ENCODE results near the gene HELB. TPM values are rescaled to one million over a fixed set of nuclear protein-coding genes. Genes with fewer than 3 reads are reported as not detected.

The HELB gene
- total RNA-seq, 1 experiment from 2014 or later = 10.0 TPM

GRCh38 chr12:66331016-66331415 is 28.7 kb downstream of the HELB start:
- no peak overlapping the region for H3K27ac ChIP-seq
- no peaks in the 10 kb centered on the region for H4K20me1 ChIP-seq (ENCODE audit: insufficient read depth)
- no peak overlapping the region for H3K4me3 ChIP-seq
- intact Hi-C loops (cut with micrococcal nuclease; ENCODE audit: unreplicated experiment) = no loop called here
- no peaks in the 10 kb centered on the region for H3K9me3 ChIP-seq (ENCODE audit: insufficient read depth, low read depth)
- BruUV-seq (replicated peaks) = no TSS peak
- no peaks in the 10 kb centered on the region for H3K4me1 ChIP-seq (replicated peaks; ENCODE audit: insufficient read depth)
- no peaks in the 10 kb centered on the region for H3K79me2 ChIP-seq (ENCODE audit: low read depth)
- no peaks in the 10 kb centered on the region for H3K27me3 ChIP-seq (ENCODE audit: insufficient read depth, low read depth)
- H3K36me3 ChIP-seq (ENCODE audit: low read depth) = no peaks in the 10 kb centered on the region
- no peaks in the 10 kb centered on the region for H3F3A ChIP-seq (ENCODE audit: insufficient read depth, low read depth)
- no peak overlapping the region for H2AFZ ChIP-seq
- no peak overlapping the region for H3K4me2 ChIP-seq
- no peak for TF ChIP-seq CTCF (conservative IDR thresholded peaks at IDR 0.05)
- TF ChIP-seq EZH2 (IDR thresholded peaks at IDR 0.05; ENCODE audit: low read depth) = no peak
- H3K9me2 ChIP-seq (ENCODE audit: insufficient read depth) = peaks cover 4% of the 10 kb centered on the region; the same call in 1 of the 2 replicates
- DNase-seq = no peak
- ChIA-PET POLR2A (ENCODE audit: unreplicated experiment) (no interaction called here), CTCF (no interaction called here)

GRCh38 chr12:66331814-66332213 is 29.5 kb downstream of the HELB start:
- Histone ChIP-seq H3K4me1 (replicated peaks; ENCODE audit: insufficient read depth) (no peaks in the 10 kb centered on the region), H3K4me3 (no peak overlapping the region), H3F3A (ENCODE audit: insufficient read depth, low read depth) (no peaks in the 10 kb centered on the region), H3K27ac (no peak overlapping the region), H3K4me2 (no peak overlapping the region), H3K36me3 (ENCODE audit: low read depth) (no peaks in the 10 kb centered on the region), H3K27me3 (ENCODE audit: insufficient read depth, low read depth) (no peaks in the 10 kb centered on the region), H3K9me2 (ENCODE audit: insufficient read depth) (peaks cover 4% of the 10 kb centered on the region; the same call in 1 of the 2 replicates), H3K79me2 (ENCODE audit: low read depth) (no peaks in the 10 kb centered on the region), H4K20me1 (ENCODE audit: insufficient read depth) (no peaks in the 10 kb centered on the region), H3K9me3 (ENCODE audit: insufficient read depth, low read depth) (no peaks in the 10 kb centered on the region), H2AFZ (no peak overlapping the region)
- ChIA-PET POLR2A (ENCODE audit: unreplicated experiment) (no interaction called here), CTCF (no interaction called here)
- BruUV-seq (replicated peaks) = no TSS peak
- no peak for DNase-seq
- intact Hi-C loops (cut with micrococcal nuclease; ENCODE audit: unreplicated experiment) = no loop called here
- TF ChIP-seq EZH2 (IDR thresholded peaks at IDR 0.05; ENCODE audit: low read depth) (no peak), CTCF (conservative IDR thresholded peaks at IDR 0.05) (no peak)

GRCh38 chr12:66335746-66336145 is 33.5 kb downstream of the HELB start:
- Histone ChIP-seq H4K20me1 (ENCODE audit: insufficient read depth) (no peaks in the 10 kb centered on the region), H3K27me3 (ENCODE audit: insufficient read depth, low read depth) (no peaks in the 10 kb centered on the region), H3K4me2 (no peak overlapping the region), H3K4me3 (no peak overlapping the region), H3K9me2 (ENCODE audit: insufficient read depth) (no peaks in the 10 kb centered on the region), H2AFZ (no peak overlapping the region), H3K27ac (no peak overlapping the region), H3K36me3 (ENCODE audit: low read depth) (no peaks in the 10 kb centered on the region), H3K4me1 (replicated peaks; ENCODE audit: insufficient read depth) (no peaks in the 10 kb centered on the region), H3K9me3 (ENCODE audit: insufficient read depth, low read depth) (no peaks in the 10 kb centered on the region), H3K79me2 (ENCODE audit: low read depth) (no peaks in the 10 kb centered on the region), H3F3A (ENCODE audit: insufficient read depth, low read depth) (no peaks in the 10 kb centered on the region)
- intact Hi-C loops (cut with micrococcal nuclease; ENCODE audit: unreplicated experiment) = no loop called here
- no TSS peak for BruUV-seq (replicated peaks)
- POLR2A ChIA-PET (ENCODE audit: unreplicated experiment) = no interaction called here
- TF ChIP-seq CTCF (conservative IDR thresholded peaks at IDR 0.05) (no peak), EZH2 (IDR thresholded peaks at IDR 0.05; ENCODE audit: low read depth) (no peak)
- CTCF ChIA-PET = no interaction called here
- DNase-seq = no peak
